GM21717 (cell line): ENCODE results near the gene ISLR.
"Not testable (repeated sequence)": the region's sequence is repeated elsewhere in the genome, so short reads cannot be mapped to it uniquely, and the experiment has no call there.

Source experiments
- ATAC-seq: cut with Tn5 transposase; IDR thresholded peaks from one replicate; pipeline ENCODE4 v1.9.1; 2021; ENCODE audit warnings: mild to moderate bottlenecking, moderate library complexity; ENCODE audit not compliant: unreplicated experiment

The ISLR gene

GRCh38 chr15:74136814-74137536, 36.5 kb upstream of the ISLR start:
- ATAC-seq = no peak

DNA sequence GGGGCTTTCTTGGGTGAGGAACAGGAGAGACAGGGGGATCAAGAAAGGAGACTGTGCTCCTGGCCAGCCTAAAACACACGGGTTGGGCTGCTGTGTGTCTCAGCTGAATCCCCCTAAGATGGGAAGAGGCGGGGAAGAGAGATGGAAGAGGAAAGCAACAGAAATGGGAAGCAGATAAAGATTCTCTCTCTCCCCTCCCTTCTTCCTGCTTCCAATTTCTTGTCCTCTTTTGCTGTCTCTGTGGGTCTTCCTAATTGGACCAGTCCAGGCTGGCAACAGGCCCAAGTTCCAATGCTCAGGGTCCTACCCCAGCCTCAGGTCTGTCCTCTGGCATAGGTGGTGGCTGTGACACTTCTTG, 36.0 kb upstream of the ISLR start:
- ATAC-seq = no peak

- no peak for ATAC-seq
Measured at GRCh38 chr15:74138642-74139041, 34.9 kb upstream of the ISLR start.

DNA sequence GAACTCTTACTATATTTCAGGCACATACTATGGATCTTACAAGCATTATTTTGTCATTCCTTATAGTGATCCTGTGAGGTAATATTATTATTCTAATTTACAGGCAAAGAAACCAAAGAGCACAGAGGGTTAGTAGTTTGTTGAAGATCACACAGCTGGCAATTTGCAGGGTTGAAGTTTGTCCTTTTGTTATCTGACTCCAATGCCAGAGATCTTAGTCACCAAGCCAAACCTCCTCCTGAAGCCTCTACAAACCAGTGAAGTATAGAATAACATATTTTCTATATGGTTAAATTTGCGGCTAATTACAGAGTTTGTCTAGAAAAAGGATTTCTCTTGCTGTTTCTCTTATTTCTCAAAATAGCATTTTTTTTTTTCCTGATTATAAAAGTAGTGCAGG, 31.9 kb upstream of the ISLR start:
- no peak for ATAC-seq

GRCh38 chr15:74144153-74144775, 29.2 kb upstream of the ISLR start:
- no peak for ATAC-seq

GRCh38 chr15:74146277-74146800, 27.2 kb upstream of the ISLR start:
- ATAC-seq = no peak

DNA sequence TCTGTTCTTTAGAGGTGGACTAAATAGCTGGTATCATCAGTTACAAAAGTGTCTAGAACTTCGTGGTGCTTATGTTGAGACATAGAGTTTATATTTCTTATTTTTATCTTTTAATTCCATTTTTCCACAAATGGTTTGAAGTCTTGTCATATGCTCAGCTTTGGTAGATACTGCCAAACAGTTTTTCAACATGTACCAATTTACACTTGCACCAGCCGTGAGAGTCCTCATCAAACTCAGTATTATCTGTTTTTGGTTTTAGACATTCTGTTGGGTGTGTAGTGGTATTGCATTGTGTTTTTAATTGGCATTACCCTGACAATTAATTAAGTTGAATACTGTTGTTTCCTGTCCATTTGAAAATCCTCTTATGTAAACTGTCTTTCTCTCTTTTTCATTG, 26.5 kb upstream of the ISLR start:
- no peak for ATAC-seq

DNA sequence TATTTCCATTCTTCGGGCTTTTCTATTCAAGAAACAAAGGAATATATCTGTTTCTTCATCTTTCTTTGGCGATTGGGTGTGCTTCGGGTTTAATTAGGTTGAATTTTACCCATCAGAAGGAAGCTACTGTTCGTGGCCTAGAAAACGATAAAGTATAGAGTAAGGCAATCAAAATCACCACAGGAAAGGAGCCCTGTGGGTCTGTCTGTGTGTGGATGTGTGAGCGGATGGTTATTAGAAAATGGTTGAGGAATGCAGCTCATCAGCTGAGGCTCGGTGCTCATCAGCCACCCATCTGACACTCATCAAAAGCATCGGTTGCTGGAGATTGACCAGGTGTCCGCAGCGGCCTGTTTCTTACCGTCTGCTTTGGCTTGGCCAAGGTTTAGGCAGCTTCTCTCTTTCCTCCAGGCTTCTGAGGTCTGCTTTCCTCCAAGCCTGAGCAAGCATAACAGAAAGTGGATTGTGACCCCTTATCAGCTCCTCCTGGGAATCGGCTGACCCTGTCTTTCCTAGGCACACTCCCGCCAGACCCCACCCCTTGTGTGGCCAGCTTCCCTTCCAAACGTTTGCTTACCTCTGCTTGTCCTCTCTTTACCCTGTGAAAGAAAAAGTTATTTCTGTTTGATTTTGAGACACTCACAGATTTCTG, 17.6 kb upstream of the ISLR start:
- ATAC-seq = no peak

- ATAC-seq = no peak
Measured at GRCh38 chr15:74156678-74157411, 16.7 kb upstream of the ISLR start.

GRCh38 chr15:74157868-74158827, 15.4 kb upstream of the ISLR start:
- ATAC-seq = no peak

DNA sequence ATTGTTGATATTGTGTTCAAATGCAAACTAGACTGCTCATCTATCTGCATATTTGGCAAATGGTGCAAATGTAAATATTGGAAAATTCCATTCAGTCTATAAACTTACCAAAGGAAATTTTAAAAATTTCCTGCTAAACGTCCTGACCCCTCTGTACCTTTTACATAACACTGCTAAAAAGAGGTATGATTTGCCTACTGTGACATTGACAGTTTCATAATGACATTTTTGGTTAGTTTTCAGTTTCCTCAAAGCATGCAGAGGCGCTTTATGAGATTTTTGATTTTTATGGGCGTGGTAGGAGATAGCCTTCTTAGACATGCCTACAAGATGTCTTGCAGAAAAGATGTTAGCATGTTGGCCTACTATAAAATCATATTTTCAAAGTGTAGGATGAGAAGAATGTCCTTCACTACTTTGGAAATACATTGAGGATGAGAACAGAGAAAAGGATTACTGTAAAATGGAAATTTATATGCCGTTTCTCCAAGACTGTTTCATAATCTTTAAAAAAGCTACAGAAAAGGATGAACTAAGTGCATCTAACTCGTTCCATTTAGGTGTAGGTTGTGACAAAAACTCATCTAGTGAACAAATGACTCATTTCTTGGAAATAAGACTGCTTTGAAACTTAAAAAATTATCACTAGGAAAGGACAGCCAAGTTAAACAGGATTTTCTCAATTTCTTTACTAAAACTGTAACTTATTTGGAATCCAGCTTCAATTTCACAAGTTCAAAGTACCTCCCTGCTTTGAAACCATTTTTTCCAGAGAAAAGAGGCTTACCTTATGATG, 14.5 kb upstream of the ISLR start:
- ATAC-seq = peak; percentile 80

- no peak for ATAC-seq
Measured at GRCh38 chr15:74159773-74160172, 13.7 kb upstream of the ISLR start.

GRCh38 chr15:74160390-74160789, 13.1 kb upstream of the ISLR start:
- ATAC-seq = not testable (repeated sequence)

DNA sequence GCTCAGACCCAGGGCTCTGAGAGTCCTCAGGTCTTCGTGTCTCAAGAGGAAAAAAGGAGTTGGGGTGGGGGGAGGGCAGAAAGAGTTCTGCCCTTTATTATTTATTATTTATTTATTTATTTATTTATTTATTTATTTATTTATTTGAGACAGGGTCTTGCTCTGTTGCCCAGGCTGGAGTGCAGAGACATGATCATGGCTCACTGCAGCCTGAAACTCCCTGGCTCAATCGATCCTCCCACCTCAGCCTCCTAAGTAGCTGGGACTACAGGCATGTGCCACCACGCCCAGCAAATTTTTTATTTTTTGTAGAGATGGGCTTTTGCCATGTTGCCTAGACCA, 11.3 kb upstream of the ISLR start:
- not testable (repeated sequence) for ATAC-seq

GRCh38 chr15:74165461-74165860, 8.0 kb upstream of the ISLR start:
- no peak for ATAC-seq

- no peak for ATAC-seq
Measured at GRCh38 chr15:74167891-74168331, 5.6 kb upstream of the ISLR start.

DNA sequence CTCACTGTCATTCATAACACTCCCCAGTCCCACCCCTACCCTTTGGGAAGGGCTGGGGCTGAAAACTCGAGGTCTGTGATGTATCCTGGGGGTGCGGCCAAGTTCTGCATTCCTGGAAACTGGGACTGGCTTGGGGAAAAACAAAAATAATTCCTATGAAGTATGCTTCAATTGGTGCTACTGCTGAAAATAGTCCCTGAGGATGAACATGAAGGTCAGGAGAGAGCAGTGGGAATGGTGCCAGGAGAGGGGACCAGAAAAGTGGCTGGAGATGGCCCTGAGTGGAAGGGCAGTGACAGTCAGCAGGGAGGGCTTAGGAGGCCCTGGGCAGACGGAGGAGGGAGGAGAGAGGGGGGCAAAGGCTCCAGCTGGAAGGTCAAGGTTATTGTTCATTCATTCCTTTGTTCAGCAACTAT, 4.8 kb upstream of the ISLR start:
- no peak for ATAC-seq

DNA sequence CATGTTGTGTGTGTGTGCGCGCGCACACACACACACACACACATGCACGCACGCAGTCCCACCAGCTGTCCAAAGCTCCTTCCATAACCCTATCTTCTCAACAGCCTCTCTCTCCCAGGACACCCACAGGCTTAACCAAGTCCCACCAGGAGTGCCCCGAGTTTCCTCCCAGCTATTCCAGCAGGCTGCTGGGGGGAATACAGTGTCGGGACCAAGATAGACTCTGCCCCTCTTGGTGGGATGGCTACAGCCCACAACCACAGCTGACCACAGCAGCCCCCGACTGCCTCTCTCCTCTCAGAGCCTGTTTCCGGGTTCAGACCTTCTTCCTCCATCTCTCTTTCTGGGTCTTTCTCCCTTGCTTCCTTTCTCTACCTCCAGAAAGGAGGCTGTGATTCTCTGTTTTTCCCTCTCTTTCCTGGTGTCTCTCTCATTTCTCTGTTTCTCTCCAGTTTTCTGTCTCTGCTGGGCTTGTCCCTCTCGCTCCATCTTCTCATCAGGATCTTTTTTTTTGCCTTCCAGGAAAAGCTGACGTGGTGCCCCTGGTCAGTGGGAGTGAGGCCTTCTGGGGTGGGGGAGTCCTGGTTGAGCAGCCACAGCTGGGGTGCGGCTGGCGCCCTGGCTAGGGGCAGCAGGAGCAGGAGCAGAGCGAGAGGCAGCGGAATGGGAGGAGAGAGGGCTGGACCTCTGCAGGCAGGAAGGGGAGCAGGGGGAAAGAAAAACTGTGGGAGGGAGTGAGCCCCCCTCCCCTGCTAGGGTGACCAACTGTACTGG, 3.3 kb upstream of the ISLR start:
- ATAC-seq = no peak
